ENCODE data around the gene SPPL3.

The SPPL3 gene

DNA sequence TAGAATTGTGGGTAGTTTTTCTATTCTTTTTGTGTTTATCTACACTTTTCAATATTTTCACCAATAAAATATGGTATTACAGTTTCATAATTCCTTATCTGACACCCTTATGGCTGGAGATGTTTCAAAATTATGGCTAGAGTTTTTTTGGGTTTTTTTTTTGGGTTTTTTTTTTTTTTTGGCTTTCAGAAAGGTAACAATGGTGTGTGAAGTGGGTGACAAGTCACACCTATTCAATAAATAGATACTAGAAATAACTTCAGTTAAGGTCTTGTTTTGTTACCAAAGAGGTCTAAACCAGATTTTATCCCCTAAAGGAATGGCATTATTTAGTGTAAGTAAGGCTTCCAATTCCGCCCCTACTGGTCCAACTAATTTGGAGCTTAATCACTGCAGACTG is 19.5 kb downstream of the SPPL3 start:
- Histone ChIP-seq H3K56ac (ENCODE audit: low read length) (no peak overlapping the region), H2BK15ac (replicated peaks; ENCODE audit: low read depth) (no peak overlapping the region), H3K79me2 (ENCODE audit: control insufficient read depth, insufficient read depth, low read length) (peaks cover 12% of the 10 kb centered on the region), H3K9ac (ENCODE audit: low read length) (no peak overlapping the region), H3K23ac (ENCODE audit: low read length) (no peak overlapping the region), H3K36me3 (ENCODE audit: control insufficient read depth, insufficient read depth, low read length) (no peaks in the 10 kb centered on the region), H3K4me3 (ENCODE audit: low read length) (no peak overlapping the region), H2AK5ac (ENCODE audit: low read length) (no peak overlapping the region), H4K5ac (ENCODE audit: low read length) (no peak overlapping the region), H3K18ac (ENCODE audit: low read length) (no peak overlapping the region), H3K4ac (ENCODE audit: low read depth, low read length) (no peak overlapping the region), H3K27ac (ENCODE audit: low read depth, low read length) (no peak overlapping the region), H3K4me2 (ENCODE audit: low read length) (no peak overlapping the region), H2BK5ac (ENCODE audit: low read length) (no peak overlapping the region), H3K79me1 (ENCODE audit: low read length) (peaks cover 6% of the 10 kb centered on the region), H2BK120ac (ENCODE audit: low read depth, low read length) (no peak overlapping the region), H4K8ac (ENCODE audit: low read depth, low read length) (no peak overlapping the region), H3K4me1 (ENCODE audit: control insufficient read depth, low read depth, low read length) (peaks cover 5% of the 10 kb centered on the region), H3K27me3 (ENCODE audit: insufficient read depth, low read length, poor library complexity) (no peaks in the 10 kb centered on the region)
- WGBS (ENCODE audit: extremely low coverage, insufficient coverage, low lambda C conversion rate) = no CpG with 5 or more reads among the region's 1 CpG
- peak; percentile 55 for DNase-seq

DNA sequence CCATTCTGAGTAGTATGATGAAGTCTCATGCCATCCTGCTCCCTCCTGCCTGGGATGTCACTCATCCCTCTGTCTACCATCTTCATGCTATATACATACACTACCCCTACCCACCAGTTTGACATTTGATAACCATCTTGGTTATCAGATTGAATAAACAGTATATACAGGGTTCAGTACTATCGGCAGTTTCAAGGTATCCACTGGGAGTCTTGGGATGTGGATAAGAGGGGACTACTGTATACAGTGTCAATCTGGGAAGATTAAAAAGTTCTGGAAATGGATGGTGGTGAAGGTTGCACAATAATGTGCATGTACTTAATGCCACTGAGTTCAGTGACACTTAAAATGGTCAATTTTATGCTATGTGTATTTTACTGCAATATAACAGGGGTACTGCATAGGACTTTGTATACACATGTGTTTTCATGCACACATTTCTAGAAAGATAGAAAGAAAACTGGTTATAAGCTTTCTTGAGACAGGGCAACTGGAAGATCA is 22.1 kb downstream of the SPPL3 start:
- H3K4me2 ChIP-seq (ENCODE audit: low read length) = no peak overlapping the region
- no CpG with 5 or more reads among the region's 1 CpG for WGBS (ENCODE audit: extremely low coverage, insufficient coverage, low lambda C conversion rate)
- no peak for DNase-seq
- H4K5ac ChIP-seq (ENCODE audit: low read length) = no peak overlapping the region
- no peaks in the 10 kb centered on the region for H3K36me3 ChIP-seq (ENCODE audit: control insufficient read depth, insufficient read depth, low read length)
- H3K27me3 ChIP-seq (ENCODE audit: insufficient read depth, low read length, poor library complexity) = no peaks in the 10 kb centered on the region
- H3K56ac ChIP-seq (ENCODE audit: low read length) = no peak overlapping the region
- no peak overlapping the region for H3K4ac ChIP-seq (ENCODE audit: low read depth, low read length)
- H2BK120ac ChIP-seq (ENCODE audit: low read depth, low read length) = no peak overlapping the region
- peaks cover 8% of the 10 kb centered on the region for H3K79me2 ChIP-seq (ENCODE audit: control insufficient read depth, insufficient read depth, low read length)
- peaks cover 5% of the 10 kb centered on the region for H3K4me1 ChIP-seq (ENCODE audit: control insufficient read depth, low read depth, low read length)
- no peak overlapping the region for H2BK15ac ChIP-seq (replicated peaks; ENCODE audit: low read depth)
- H3K9ac ChIP-seq (ENCODE audit: low read length) = no peak overlapping the region
- no peak overlapping the region for H3K4me3 ChIP-seq (ENCODE audit: low read length)
- H3K79me1 ChIP-seq (ENCODE audit: low read length) = peaks cover 1% of the 10 kb centered on the region
- H3K23ac ChIP-seq (ENCODE audit: low read length) = no peak overlapping the region
- no peak overlapping the region for H4K8ac ChIP-seq (ENCODE audit: low read depth, low read length)
- no peak overlapping the region for H3K18ac ChIP-seq (ENCODE audit: low read length)
- H2BK5ac ChIP-seq (ENCODE audit: low read length) = no peak overlapping the region
- no peak overlapping the region for H2AK5ac ChIP-seq (ENCODE audit: low read length)
- H3K27ac ChIP-seq (ENCODE audit: low read depth, low read length) = no peak overlapping the region

DNA sequence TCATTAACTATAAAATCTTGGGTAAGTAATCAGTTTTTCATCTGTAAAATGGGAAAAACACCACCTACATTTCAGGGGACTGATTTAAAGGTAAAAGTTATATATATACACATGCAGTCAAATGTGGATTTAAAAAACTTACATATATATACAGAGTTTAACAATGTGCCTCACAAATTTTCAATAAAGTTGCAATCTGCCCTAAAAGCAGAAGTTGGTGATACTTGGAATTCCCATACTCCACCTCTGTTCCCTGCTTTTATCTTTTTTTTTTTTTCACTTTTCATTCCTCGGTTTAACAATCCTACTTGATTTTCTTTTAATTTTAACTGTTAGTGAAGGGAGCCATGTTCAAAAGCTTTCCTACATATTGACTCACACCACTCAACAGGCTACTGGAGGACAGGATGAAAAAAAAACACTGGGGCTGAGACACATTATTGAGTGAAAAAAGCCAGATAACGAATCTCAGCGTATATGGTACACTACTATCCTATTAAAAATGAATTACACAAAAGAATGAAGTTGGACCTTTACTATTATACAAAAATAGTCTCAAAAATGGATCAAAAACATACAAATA is 24.3 kb downstream of the SPPL3 start:
- Histone ChIP-seq H3K4ac (ENCODE audit: low read depth, low read length) (no peak overlapping the region), H3K36me3 (ENCODE audit: control insufficient read depth, insufficient read depth, low read length) (no peaks in the 10 kb centered on the region), H3K79me1 (ENCODE audit: low read length) (peaks cover 3% of the 10 kb centered on the region), H2BK120ac (ENCODE audit: low read depth, low read length) (no peak overlapping the region), H3K18ac (ENCODE audit: low read length) (no peak overlapping the region), H3K79me2 (ENCODE audit: control insufficient read depth, insufficient read depth, low read length) (peaks cover 1% of the 10 kb centered on the region), H3K56ac (ENCODE audit: low read length) (no peak overlapping the region), H3K27ac (ENCODE audit: low read depth, low read length) (no peak overlapping the region), H3K4me1 (ENCODE audit: control insufficient read depth, low read depth, low read length) (no peaks in the 10 kb centered on the region), H2BK15ac (replicated peaks; ENCODE audit: low read depth) (no peak overlapping the region), H3K4me2 (ENCODE audit: low read length) (no peak overlapping the region), H4K5ac (ENCODE audit: low read length) (no peak overlapping the region), H2BK5ac (ENCODE audit: low read length) (no peak overlapping the region), H3K23ac (ENCODE audit: low read length) (no peak overlapping the region), H3K27me3 (ENCODE audit: insufficient read depth, low read length, poor library complexity) (no peaks in the 10 kb centered on the region), H3K4me3 (ENCODE audit: low read length) (no peak overlapping the region), H3K9ac (ENCODE audit: low read length) (no peak overlapping the region), H4K8ac (ENCODE audit: low read depth, low read length) (no peak overlapping the region), H2AK5ac (ENCODE audit: low read length) (no peak overlapping the region)
- WGBS (ENCODE audit: extremely low coverage, insufficient coverage, low lambda C conversion rate) = no CpG with 5 or more reads among the region's 3 CpGs
- DNase-seq = no peak

DNA sequence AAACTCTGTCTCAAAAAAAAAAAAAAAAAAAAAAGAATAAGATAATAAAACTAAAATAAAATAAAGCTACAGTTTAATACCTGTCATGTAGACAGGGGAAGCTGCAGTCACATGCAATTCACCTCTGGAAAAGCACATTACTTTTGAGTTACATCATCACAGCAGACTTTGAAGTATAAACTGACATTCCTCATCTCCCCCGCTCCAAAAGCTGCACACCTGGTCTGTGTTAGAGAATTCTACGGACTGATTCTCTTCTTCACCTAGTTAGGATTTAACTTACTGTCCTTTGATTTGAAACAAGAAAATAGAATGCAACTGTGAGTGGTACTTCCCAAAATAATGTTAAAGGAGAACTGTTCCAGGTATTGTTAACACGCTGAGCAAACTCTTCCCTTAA is 25.1 kb downstream of the SPPL3 start:
- no CpG with 5 or more reads among the region's 3 CpGs for WGBS (ENCODE audit: extremely low coverage, insufficient coverage, low lambda C conversion rate)

DNA sequence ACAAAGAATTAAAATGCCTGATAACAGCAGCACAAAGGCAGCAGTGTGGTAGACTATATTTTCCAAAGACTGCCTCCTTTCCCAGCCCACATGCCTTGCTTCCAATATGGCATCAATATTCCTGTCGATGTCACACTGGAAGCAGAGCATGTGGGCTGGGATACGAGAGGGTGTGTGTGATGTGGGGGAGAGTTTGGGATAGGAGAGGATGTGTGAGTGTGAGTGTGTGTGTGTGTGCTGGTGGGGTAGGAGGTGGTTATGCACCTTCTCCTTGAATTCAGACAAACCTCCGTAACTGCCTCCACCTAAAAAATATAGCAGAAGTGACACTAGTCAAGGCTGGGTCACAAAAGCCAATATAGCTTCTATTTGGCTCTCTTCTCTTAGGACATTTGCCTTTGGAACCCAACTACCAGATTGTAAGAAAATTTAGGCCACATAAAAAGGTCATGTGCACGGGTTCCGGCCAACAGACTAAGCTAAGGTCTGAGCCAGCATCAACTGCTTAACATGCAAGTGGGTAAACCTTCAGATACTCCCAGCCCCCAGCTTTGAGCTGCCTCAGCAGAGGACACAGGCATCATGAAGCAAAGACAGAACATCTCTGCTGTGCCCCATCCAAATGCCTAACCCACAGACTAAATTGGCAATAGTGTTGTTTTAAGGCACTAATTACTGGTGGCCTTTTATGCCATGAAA is 29.5 kb downstream of the SPPL3 start:
- Histone ChIP-seq H3K4me3 (ENCODE audit: low read length) (no peak overlapping the region), H2BK120ac (ENCODE audit: low read depth, low read length) (no peak overlapping the region), H3K79me2 (ENCODE audit: control insufficient read depth, insufficient read depth, low read length) (peaks cover 5% of the 10 kb centered on the region), H4K5ac (ENCODE audit: low read length) (no peak overlapping the region), H3K9ac (ENCODE audit: low read length) (no peak overlapping the region), H3K4me2 (ENCODE audit: low read length) (no peak overlapping the region), H3K18ac (ENCODE audit: low read length) (no peak overlapping the region), H3K4ac (ENCODE audit: low read depth, low read length) (no peak overlapping the region), H3K27me3 (ENCODE audit: insufficient read depth, low read length, poor library complexity) (no peaks in the 10 kb centered on the region), H3K23ac (ENCODE audit: low read length) (no peak overlapping the region), H2BK15ac (replicated peaks; ENCODE audit: low read depth) (no peak overlapping the region), H4K8ac (ENCODE audit: low read depth, low read length) (no peak overlapping the region), H3K27ac (ENCODE audit: low read depth, low read length) (no peak overlapping the region), H3K4me1 (ENCODE audit: control insufficient read depth, low read depth, low read length) (peaks cover 3% of the 10 kb centered on the region), H3K56ac (ENCODE audit: low read length) (peak overlapping the region; percentile 34), H2AK5ac (ENCODE audit: low read length) (no peak overlapping the region), H3K79me1 (ENCODE audit: low read length) (peaks cover 9% of the 10 kb centered on the region), H2BK5ac (ENCODE audit: low read length) (no peak overlapping the region), H3K36me3 (ENCODE audit: control insufficient read depth, insufficient read depth, low read length) (no peaks in the 10 kb centered on the region)
- WGBS (ENCODE audit: extremely low coverage, insufficient coverage, low lambda C conversion rate) = 100% methylated on average over 1 of the region's 5 CpGs
- no peak for DNase-seq

More for the DNA sequence above, 25.1 kb downstream of the SPPL3 start:
- peak; percentile 55 for DNase-seq
- Histone ChIP-seq H3K56ac (ENCODE audit: low read length) (no peak overlapping the region), H3K4me3 (ENCODE audit: low read length) (no peak overlapping the region), H3K4me1 (ENCODE audit: control insufficient read depth, low read depth, low read length) (no peaks in the 10 kb centered on the region), H4K8ac (ENCODE audit: low read depth, low read length) (no peak overlapping the region), H3K18ac (ENCODE audit: low read length) (no peak overlapping the region), H2AK5ac (ENCODE audit: low read length) (no peak overlapping the region), H3K4ac (ENCODE audit: low read depth, low read length) (no peak overlapping the region), H2BK120ac (ENCODE audit: low read depth, low read length) (no peak overlapping the region), H3K36me3 (ENCODE audit: control insufficient read depth, insufficient read depth, low read length) (no peaks in the 10 kb centered on the region), H3K27me3 (ENCODE audit: insufficient read depth, low read length, poor library complexity) (no peaks in the 10 kb centered on the region), H3K27ac (ENCODE audit: low read depth, low read length) (no peak overlapping the region), H3K79me2 (ENCODE audit: control insufficient read depth, insufficient read depth, low read length) (peaks cover 5% of the 10 kb centered on the region), H2BK5ac (ENCODE audit: low read length) (no peak overlapping the region), H3K23ac (ENCODE audit: low read length) (no peak overlapping the region), H3K79me1 (ENCODE audit: low read length) (peaks cover 7% of the 10 kb centered on the region), H3K9ac (ENCODE audit: low read length) (no peak overlapping the region), H2BK15ac (replicated peaks; ENCODE audit: low read depth) (no peak overlapping the region), H4K5ac (ENCODE audit: low read length) (no peak overlapping the region), H3K4me2 (ENCODE audit: low read length) (no peak overlapping the region)
